ENCODE data around the gene FMC1.

The FMC1 gene

DNA sequence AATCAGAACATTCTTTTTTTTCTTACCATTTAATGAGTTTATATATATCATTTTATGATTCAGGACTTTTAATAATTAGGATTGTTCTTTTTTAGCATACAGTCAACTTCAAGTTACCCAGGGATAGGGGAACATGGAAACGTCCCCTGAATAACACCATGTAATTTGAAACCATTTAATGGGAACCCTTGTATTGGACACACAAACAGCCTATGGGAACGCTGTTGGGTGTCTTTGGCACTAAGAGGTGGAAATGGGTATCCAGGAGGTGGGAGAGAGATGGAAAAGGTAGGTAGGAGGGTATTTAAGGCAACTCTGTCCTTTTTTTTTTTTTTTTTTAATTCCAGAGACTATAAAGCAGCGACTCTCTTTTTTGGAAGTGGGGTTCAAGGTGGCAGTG lies 21.2 kb downstream of the FMC1 start:
- peak; percentile 60; the same call in 1 of the 2 replicates for TF ChIP-seq ZBTB48 (tag by site-specific recombination; IDR thresholded peaks at IDR 0.05)
- no peak for TF ChIP-seq ZNF423 (tag by site-specific recombination; IDR thresholded peaks at IDR 0.05)
- TF ChIP-seq ZIC2 (tag by site-specific recombination; IDR thresholded peaks at IDR 0.05) = 0 out of 2 replicates have a peak, but pooled peaks have one; percentile 22
- peak; percentile 99; the same call in 1 of the 2 replicates for TF ChIP-seq MZF1 (tag by site-specific recombination; IDR thresholded peaks at IDR 0.05; ENCODE audit: borderline replicate concordance)
- TF ChIP-seq ZNF791 (tag by site-specific recombination; IDR thresholded peaks at IDR 0.05) = no peak
- 0 out of 2 replicates have a peak, but pooled peaks have one; percentile 19 for TF ChIP-seq PATZ1 (tag by site-specific recombination; IDR thresholded peaks at IDR 0.05)
- peak; percentile 45 for TF ChIP-seq GLIS2 (tag by site-specific recombination; IDR thresholded peaks at IDR 0.05)
- TF ChIP-seq PRDM4 (tag by site-specific recombination; IDR thresholded peaks at IDR 0.05) = peak; percentile 86
- TF ChIP-seq IKZF3 (tag by site-specific recombination; IDR thresholded peaks at IDR 0.05) = peak; percentile 41; the same call in 1 of the 2 replicates
- no peak for TF ChIP-seq ZBTB44 (tag by site-specific recombination; IDR thresholded peaks at IDR 0.05)
- TF ChIP-seq, protein P1, sequence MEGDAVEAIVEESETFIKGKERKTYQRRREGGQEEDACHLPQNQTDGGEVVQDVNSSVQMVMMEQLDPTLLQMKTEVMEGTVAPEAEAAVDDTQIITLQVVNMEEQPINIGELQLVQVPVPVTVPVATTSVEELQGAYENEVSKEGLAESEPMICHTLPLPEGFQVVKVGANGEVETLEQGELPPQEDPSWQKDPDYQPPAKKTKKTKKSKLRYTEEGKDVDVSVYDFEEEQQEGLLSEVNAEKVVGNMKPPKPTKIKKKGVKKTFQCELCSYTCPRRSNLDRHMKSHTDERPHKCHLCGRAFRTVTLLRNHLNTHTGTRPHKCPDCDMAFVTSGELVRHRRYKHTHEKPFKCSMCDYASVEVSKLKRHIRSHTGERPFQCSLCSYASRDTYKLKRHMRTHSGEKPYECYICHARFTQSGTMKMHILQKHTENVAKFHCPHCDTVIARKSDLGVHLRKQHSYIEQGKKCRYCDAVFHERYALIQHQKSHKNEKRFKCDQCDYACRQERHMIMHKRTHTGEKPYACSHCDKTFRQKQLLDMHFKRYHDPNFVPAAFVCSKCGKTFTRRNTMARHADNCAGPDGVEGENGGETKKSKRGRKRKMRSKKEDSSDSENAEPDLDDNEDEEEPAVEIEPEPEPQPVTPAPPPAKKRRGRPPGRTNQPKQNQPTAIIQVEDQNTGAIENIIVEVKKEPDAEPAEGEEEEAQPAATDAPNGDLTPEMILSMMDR (tag by site-specific recombination; IDR thresholded peaks at IDR 0.05) = no peak
- no peak for TF ChIP-seq ZNF37A (tag by site-specific recombination; IDR thresholded peaks at IDR 0.05)
- TF ChIP-seq ZXDB (tag by site-specific recombination; IDR thresholded peaks at IDR 0.05) = no peak
- no peak for TF ChIP-seq ZSCAN16 (tag by site-specific recombination; IDR thresholded peaks at IDR 0.05)
- TF ChIP-seq, protein P2, sequence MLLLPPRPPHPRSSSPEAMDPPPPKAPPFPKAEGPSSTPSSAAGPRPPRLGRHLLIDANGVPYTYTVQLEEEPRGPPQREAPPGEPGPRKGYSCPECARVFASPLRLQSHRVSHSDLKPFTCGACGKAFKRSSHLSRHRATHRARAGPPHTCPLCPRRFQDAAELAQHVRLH (tag by site-specific recombination; IDR thresholded peaks at IDR 0.05) = 0 out of 2 replicates have a peak, but pooled peaks have one; percentile 54
- no peak for TF ChIP-seq ZNF549 (tag by site-specific recombination; IDR thresholded peaks at IDR 0.05)
- peak; percentile 72 for TF ChIP-seq PRDM10 (tag by site-specific recombination; IDR thresholded peaks at IDR 0.05)
- no peak for TF ChIP-seq ZNF677 (tag by site-specific recombination; IDR thresholded peaks at IDR 0.05)
- POLR2A ChIA-PET = interaction anchor here (0.7 kb wide), 1 partner anchor 53 kb away, joined by 3 read pairs; no protein-coding TSS in a partner anchor
- peaks cover 7% of the 10 kb centered on the region; the same call in 1 of the 2 replicates for H3K4me1 ChIP-seq (ENCODE audit: control insufficient read depth, insufficient read depth, low read length)
- H3K27ac ChIP-seq (ENCODE audit: extremely low read depth, low read depth, low read length) = no peak overlapping the region
- CTCF ChIA-PET = interaction anchor here (0.7 kb wide), 1 partner anchor 22 kb away, joined by 3 read pairs; no protein-coding TSS in a partner anchor
- no peaks in the 10 kb centered on the region for H3K9me3 ChIP-seq (ENCODE audit: control insufficient read depth, insufficient read depth, low read depth, low read length)
- H3K4me3 ChIP-seq (ENCODE audit: low read depth, low read length) = no peak overlapping the region; the same call in 1 of the 2 replicates
- H3K36me3 ChIP-seq (ENCODE audit: control insufficient read depth in 2 of 2, insufficient read depth in 1 of 2, low read length in 2 of 2) = peaks cover 0 to 35% of the 10 kb centered on the region in 2 experiments; a peak in 1 of 3 replicates
